Spleen (tissue), 11 donors: ENCODE data around the gene NSD2. TPM values are rescaled to one million over a fixed set of nuclear protein-coding genes. Genes with fewer than 3 reads are reported as not detected.

Experiments
- DNase-seq: peaks from one replicate; pipeline ENCODE4 v3.0.0-alpha.2; 2020
- H3K27ac ChIP-seq, 8 donors: fragments of 200-600 bp; sonication (generic) in 7 of 8; 1 replicate in 4 of 8; 2 replicates in 4 of 8; pipeline versions ENCODE4 v1.5.0 to v1.8.0; 2016 to 2021; ENCODE audit warnings: inconsistent platforms in 4 of 8, mild to moderate bottlenecking in 4 of 8, moderate library complexity in 1 of 8
- H3K27me3 ChIP-seq, 7 donors: fragments of 200-600 bp; sonication (generic) in 6 of 7; replicated peaks in 1 of 7; 1 replicate in 4 of 7; 2 replicates in 3 of 7; pipeline versions ENCODE4 v1.5.0 to v1.8.0; 2016 to 2021; ENCODE audit warnings: inconsistent platforms in 3 of 7, mild to moderate bottlenecking in 1 of 7
- H3K36me3 ChIP-seq, 6 donors: fragments of 200-600 bp; sonication (generic) in 5 of 6; 1 replicate in 4 of 6; 2 replicates in 2 of 6; pipeline versions ENCODE4 v1.5.0 to v1.8.0; 2016 to 2021; ENCODE audit warnings: inconsistent platforms in 2 of 6
- H3K4me1 ChIP-seq, 6 donors: fragments of 200-600 bp; sonication (generic) in 5 of 6; 1 replicate in 3 of 6; 2 replicates in 3 of 6; pipeline versions ENCODE4 v1.5.0 to v1.8.0; 2016 to 2021; ENCODE audit warnings: inconsistent platforms in 3 of 6
- H3K4me3 ChIP-seq, 8 donors: fragments of 200-600 bp; sonication (generic) in 7 of 8; 1 replicate in 4 of 8; 2 replicates in 4 of 8; pipeline versions ENCODE4 v1.5.0 to v1.8.0; 2016 to 2021; ENCODE audit warnings: inconsistent platforms in 4 of 8, mild to moderate bottlenecking in 4 of 8, moderate library complexity in 2 of 8
- H3K9me3 ChIP-seq, 8 donors: fragments of 200-600 bp; sonication (generic) in 7 of 8; 1 replicate in 4 of 8; 2 replicates in 4 of 8; pipeline versions ENCODE4 v1.5.0 to v1.8.0; 2016 to 2021; ENCODE audit warnings: inconsistent platforms in 4 of 8
- POLR2A ChIP-seq, 3 donors: fragments of 450-650 bp; IDR thresholded peaks; one replicate each; pipeline ENCODE4 v1.5.1; 2017; ENCODE audit warnings: antibody characterized with exemption in 3 of 3, mild to moderate bottlenecking in 1 of 3
- POLR2AphosphoS5 ChIP-seq, 3 donors: sonication (generic); formaldehyde crosslinking; IDR thresholded peaks; one replicate each; pipeline ENCODE4 v1.5.1; 2017; ENCODE audit warnings: antibody characterized with exemption in 3 of 3
- WGBS, 5 donors: extraction: QIAGEN DNeasy Blood & Tissue Kit in 3 of 5; methylation state at CpG; one replicate each; pipeline versions ENCODE4 v1.1.5 to v1.1.7; 2013 to 2018; 5-methylcytosine and 5-hydroxymethylcytosine counted together
- intact Hi-C: fragments of 100-400 bp; cut with DNase I; formaldehyde crosslinking; loops from one replicate; pipeline ENCODE4 v1.15.0; 2023; ENCODE audit warnings: low total_unique reads
- polyA plus RNA-seq, 3 donors: library from polyadenylated mRNA; stranded (reverse); fragments of 200-250 nt; gene quantifications; one replicate each; pipeline ENCODE4 v1.2.1, GENCODE V29; 2013
- total RNA-seq, 7 donors: library from RNA; depleted of rRNA in 3 of 7; stranded (reverse); fragments of >200 nt in 3 of 7; fragmentation: NEBNext Ultra II Directional in 4 of 7; extraction: Animal tissue kit (Norgen Biotek cat#: 25700) in 4 of 7; gene quantifications; one replicate each; pipeline versions ENCODE4 v1.1.0 to v1.2.1, GENCODE V29; 2016 to 2021
- TF ChIP-seq, protein P1 (sequence below), 11 experiments: fragments of 200-600 bp in 7 of 11; fragments of 450-650 bp in 4 of 11; sonication (generic) in 4 of 11; IDR thresholded peaks in 8 of 11; conservative IDR thresholded peaks in 3 of 11; 1 replicate in 7 of 11; 2 replicates in 4 of 11; pipeline versions ENCODE4 v1.4.0 to v1.8.0; 2016 to 2021; ENCODE audit warnings: antibody characterized with exemption in 11 of 11, inconsistent platforms in 4 of 11, mild to moderate bottlenecking in 1 of 11
- donor health status: healthy with polysubstance abuse.
- donor health status: DM: no; HTN: no; CAD: no; lungs with moderate emphysema.
- donor health status: DM: no; HTN: no; CAD: no.
- donor health status: Bipolar disorder and iron deficiency.
- donor health status: healthy.
- donor health status: DM: no; HTN: no; CAD: no.
- donor health status: DM: yes; HTN: yes; CAD: no.

The NSD2 gene
- total and polyA plus RNA-seq, 10 donors = 7.1 to 58.9 (median 47.8) TPM

DNA sequence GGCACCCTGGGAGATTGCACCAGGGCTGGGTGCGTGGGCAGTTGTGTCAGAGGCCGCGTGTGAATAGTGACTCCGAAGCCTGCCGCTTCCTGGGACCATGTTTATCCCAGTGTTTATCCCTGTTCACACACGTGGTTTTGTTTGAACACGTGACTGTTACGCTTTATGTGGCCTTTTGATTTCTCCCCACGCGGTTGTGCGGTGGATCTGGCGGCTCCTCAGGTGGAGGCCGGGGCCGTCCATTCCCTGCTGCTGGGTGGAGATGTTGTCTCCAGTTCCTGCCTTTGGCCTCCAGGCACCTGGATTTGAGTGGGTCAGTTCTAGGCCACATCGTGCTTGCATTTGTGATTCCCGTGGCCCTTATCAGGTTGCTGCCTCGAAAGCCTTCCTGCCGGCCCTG, 102.5 kb downstream of the NSD2 start:
- DNase-seq = peak; percentile 40
- Histone ChIP-seq H3K27ac (no peak overlapping the region), H3K4me3 (no peak overlapping the region), H3K4me1 (no peaks in the 10 kb centered on the region), H3K27me3 (no peaks in the 10 kb centered on the region), H3K9me3 (no peaks in the 10 kb centered on the region), H3K36me3 (peaks cover 0 to 100% (median 55%) of the 10 kb centered on the region in 6 donors)
- WGBS, 5 donors = 95 to 96% (median 96%) methylated on average over 16 to 18 of the region's 18 CpGs
- TF ChIP-seq, protein P1, sequence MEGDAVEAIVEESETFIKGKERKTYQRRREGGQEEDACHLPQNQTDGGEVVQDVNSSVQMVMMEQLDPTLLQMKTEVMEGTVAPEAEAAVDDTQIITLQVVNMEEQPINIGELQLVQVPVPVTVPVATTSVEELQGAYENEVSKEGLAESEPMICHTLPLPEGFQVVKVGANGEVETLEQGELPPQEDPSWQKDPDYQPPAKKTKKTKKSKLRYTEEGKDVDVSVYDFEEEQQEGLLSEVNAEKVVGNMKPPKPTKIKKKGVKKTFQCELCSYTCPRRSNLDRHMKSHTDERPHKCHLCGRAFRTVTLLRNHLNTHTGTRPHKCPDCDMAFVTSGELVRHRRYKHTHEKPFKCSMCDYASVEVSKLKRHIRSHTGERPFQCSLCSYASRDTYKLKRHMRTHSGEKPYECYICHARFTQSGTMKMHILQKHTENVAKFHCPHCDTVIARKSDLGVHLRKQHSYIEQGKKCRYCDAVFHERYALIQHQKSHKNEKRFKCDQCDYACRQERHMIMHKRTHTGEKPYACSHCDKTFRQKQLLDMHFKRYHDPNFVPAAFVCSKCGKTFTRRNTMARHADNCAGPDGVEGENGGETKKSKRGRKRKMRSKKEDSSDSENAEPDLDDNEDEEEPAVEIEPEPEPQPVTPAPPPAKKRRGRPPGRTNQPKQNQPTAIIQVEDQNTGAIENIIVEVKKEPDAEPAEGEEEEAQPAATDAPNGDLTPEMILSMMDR (IDR thresholded peaks at IDR 0.05 in 8 of 11, conservative IDR thresholded peaks at IDR 0.05 in 3 of 11) = no peak
- TF ChIP-seq POLR2AphosphoS5 (IDR thresholded peaks at IDR 0.05) (no peak), POLR2A (IDR thresholded peaks at IDR 0.05) (no peak)
- intact Hi-C loops = no loop called here

DNA sequence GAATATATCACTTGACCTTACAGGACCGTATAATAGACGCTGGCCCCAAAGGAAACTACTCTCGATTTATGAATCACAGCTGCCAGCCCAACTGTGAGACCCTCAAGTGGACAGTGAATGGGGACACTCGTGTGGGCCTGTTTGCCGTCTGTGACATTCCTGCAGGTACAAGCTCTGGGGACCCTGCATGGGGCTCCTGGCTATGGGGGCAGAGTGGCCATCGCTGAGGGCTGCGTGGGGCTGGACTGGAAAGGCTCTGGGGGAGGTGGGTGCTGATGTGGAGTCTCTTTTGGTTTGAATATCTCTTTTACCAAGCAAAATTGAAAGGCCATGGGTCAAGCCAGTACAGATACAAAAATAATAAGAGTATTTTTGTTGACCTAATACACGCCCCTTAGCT, 103.6 kb downstream of the NSD2 start:
- DNase-seq = peak; percentile 37
- no peak overlapping the region for H3K27ac ChIP-seq
- H3K9me3 ChIP-seq = no peaks in the 10 kb centered on the region
- intact Hi-C loops = no loop called here
- peaks cover 0 to 100% (median 61%) of the 10 kb centered on the region in 6 donors for H3K36me3 ChIP-seq
- H3K27me3 ChIP-seq = no peaks in the 10 kb centered on the region
- TF ChIP-seq, protein P1 (IDR thresholded peaks at IDR 0.05 in 8 of 11, conservative IDR thresholded peaks at IDR 0.05 in 3 of 11) = no peak
- TF ChIP-seq POLR2A (IDR thresholded peaks at IDR 0.05) (no peak), POLR2AphosphoS5 (IDR thresholded peaks at IDR 0.05) (no peak)
- H3K4me3 ChIP-seq = no peak overlapping the region
- 94 to 97% (median 96%) methylated on average over 8 of the region's 8 CpGs for WGBS, 5 donors
- H3K4me1 ChIP-seq = no peaks in the 10 kb centered on the region

GRCh38 chr4:1975391-1975801, 104.2 kb downstream of the NSD2 start:
- peak; percentile 59 for DNase-seq
- Histone ChIP-seq H3K27ac (no peak overlapping the region), H3K9me3 (no peaks in the 10 kb centered on the region), H3K36me3 (peaks cover 0 to 100% (median 66%) of the 10 kb centered on the region in 6 donors), H3K4me1 (no peaks in the 10 kb centered on the region), H3K4me3 (no peak overlapping the region), H3K27me3 (no peaks in the 10 kb centered on the region)
- intact Hi-C loops = no loop called here
- WGBS, 5 donors = 85 to 92% (median 90%) methylated on average over 14 of the region's 14 CpGs
- no peak for TF ChIP-seq POLR2A (IDR thresholded peaks at IDR 0.05)
- TF ChIP-seq, protein P1 (IDR thresholded peaks at IDR 0.05 in 8 of 11, conservative IDR thresholded peaks at IDR 0.05 in 3 of 11) = no peak
- TF ChIP-seq POLR2AphosphoS5 (IDR thresholded peaks at IDR 0.05) = no peak

DNA sequence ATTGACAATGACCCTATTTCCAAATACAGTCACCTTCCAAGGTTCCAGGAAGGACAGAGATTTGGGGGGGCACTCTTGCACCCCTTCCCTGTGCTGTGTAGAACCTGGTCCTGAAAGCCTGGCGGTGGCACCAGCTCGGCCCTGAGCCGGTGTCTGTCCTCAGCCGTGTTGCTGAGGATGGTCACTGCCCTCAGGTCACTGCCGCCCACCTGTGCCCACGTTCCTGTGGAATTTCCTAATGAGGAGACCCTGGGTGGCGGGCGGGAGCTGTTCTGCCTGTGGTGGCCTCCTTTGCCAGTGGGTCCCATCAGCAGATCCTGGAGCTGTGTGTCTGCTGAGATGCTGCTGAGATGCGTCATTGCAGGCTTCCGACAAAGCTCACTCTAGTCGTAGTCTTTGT, 104.7 kb downstream of the NSD2 start:
- TF ChIP-seq POLR2AphosphoS5 (IDR thresholded peaks at IDR 0.05) = no peak
- TF ChIP-seq POLR2A (IDR thresholded peaks at IDR 0.05) = no peak
- TF ChIP-seq, protein P1 (IDR thresholded peaks at IDR 0.05 in 8 of 11, conservative IDR thresholded peaks at IDR 0.05 in 3 of 11) = no peak
- peak; percentile 32 for DNase-seq
- H3K36me3 ChIP-seq = peaks cover 0 to 100% (median 68%) of the 10 kb centered on the region in 6 donors
- no peak overlapping the region for H3K4me3 ChIP-seq
- H3K27ac ChIP-seq = no peak overlapping the region
- no peaks in the 10 kb centered on the region for H3K9me3 ChIP-seq
- intact Hi-C loops = no loop called here
- no peaks in the 10 kb centered on the region for H3K4me1 ChIP-seq
- H3K27me3 ChIP-seq = no peaks in the 10 kb centered on the region
- WGBS, 5 donors = 92 to 96% (median 93%) methylated on average over 7 to 11 of the region's 11 CpGs
